Adipose tissue (tissue), 3 donors: ENCODE measurements around the gene CRHBP. TPM values are rescaled to one million over a fixed set of nuclear protein-coding genes. Genes with fewer than 3 reads are reported as not detected.
"Not testable (repeated sequence)": the region's sequence is repeated elsewhere in the genome, so short reads cannot be mapped to it uniquely, and the experiment has no call there.

ENCODE experiments used
- H3K27ac ChIP-seq: one replicate; pipeline ENCODE4 v1.5.1; 2013; ENCODE audit warnings: low read depth, low read length
- WGBS, 3 donors: extraction: QIAGEN DNeasy Blood & Tissue Kit; methylation state at CpG; one replicate each; pipeline ENCODE4 v1.1.7; 2013; 5-methylcytosine and 5-hydroxymethylcytosine counted together
- polyA plus RNA-seq, 3 donors: library from polyadenylated mRNA; stranded (reverse); fragments of 200-250 nt; gene quantifications; one replicate each; pipeline ENCODE4 v1.2.3, GENCODE V29; 2013
- donor health status: healthy with polysubstance abuse.
- donor health status: Bipolar disorder and iron deficiency.
- donor health status: healthy.

Gene CRHBP
- polyA plus RNA-seq, 3 donors: 0.05 to 4.7 (median 2.7) TPM

DNA sequence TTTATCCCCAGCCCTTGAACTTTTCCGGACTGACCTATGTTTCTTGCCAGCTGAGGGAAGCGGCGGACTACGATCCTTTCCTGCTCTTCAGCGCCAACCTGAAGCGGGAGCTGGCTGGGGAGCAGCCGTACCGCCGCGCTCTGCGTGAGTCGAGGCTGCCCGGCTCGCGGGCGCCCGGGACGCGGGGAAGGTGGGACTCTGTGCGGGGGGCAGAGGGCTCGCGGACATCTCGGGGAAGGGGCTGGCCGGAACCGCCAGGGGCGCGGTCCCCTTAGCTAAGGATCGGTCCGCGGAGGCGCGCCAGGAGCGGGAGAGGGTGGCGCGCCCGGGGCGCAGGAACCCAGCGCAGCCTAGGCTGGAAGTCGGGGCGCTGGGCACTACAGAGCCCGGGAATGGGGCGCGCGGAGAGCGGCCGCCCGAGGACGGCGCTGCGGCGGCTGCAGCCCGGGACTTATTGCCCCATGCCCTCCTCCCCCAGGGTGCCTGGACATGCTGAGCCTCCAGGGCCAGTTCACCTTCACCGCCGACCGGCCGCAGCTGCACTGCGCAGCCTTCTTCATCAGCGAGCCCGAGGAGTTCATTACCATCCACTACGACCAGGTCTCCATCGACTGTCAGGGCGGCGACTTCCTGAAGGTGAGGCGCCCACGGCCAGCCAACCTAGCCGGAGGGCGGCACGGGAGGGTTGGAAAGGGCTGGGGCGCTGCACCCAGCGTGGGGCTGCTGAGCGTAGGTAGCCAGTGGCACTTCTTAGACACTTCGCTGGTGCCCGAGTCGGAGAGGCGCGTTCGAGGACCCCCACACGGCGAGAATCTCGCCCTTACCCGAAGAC lies 922 bp downstream of the CRHBP start:
- 1% methylated on average over 72 to 81 of the region's 81 CpGs for WGBS, 3 donors
- no peak overlapping the region for H3K27ac ChIP-seq

DNA sequence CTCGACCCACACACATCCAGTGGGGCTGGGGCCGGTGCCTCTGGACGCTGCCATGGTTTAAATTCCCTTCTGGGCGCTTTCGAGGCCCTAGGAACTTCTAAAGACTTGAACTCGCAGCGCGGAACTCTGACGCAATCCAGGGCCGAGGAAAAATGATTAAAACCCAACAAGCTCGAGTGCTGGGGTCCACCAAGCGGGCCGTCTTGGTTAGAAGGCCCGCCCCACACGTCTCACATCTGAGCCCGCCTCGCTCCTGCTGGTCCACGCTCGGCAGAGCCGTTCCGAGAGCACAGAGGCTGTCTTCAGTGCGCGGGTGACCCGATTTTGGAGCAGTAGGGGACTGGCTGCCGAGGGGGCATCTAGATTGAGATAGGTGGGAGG lies 1.5 kb downstream of the CRHBP start:
- H3K27ac ChIP-seq: no peak overlapping the region
- WGBS, 3 donors: 3 to 8% (median 5%) methylated on average over 25 of the region's 25 CpGs

DNA sequence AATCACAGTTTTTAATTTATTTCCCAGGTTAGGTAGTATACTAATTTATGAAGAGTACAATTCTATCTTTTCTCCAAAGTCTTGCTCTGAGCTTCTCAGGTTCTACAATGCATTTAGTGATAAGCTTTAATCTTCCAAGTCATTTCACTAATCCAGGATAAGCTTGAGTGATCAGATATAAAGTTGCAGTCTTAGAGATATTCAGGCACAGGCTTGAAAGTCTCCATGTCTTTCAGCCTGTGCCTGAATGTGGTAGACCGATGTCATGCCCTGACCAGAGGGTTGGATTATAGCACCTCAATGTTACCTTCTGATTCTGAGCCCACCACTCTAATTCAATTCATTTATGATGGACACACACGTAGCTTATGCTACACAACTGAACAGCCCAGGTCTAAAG lies 3.2 kb downstream of the CRHBP start:
- H3K27ac ChIP-seq: no peak overlapping the region
- 72 to 87% (median 78%) methylated on average over 2 of the region's 2 CpGs for WGBS, 3 donors

DNA sequence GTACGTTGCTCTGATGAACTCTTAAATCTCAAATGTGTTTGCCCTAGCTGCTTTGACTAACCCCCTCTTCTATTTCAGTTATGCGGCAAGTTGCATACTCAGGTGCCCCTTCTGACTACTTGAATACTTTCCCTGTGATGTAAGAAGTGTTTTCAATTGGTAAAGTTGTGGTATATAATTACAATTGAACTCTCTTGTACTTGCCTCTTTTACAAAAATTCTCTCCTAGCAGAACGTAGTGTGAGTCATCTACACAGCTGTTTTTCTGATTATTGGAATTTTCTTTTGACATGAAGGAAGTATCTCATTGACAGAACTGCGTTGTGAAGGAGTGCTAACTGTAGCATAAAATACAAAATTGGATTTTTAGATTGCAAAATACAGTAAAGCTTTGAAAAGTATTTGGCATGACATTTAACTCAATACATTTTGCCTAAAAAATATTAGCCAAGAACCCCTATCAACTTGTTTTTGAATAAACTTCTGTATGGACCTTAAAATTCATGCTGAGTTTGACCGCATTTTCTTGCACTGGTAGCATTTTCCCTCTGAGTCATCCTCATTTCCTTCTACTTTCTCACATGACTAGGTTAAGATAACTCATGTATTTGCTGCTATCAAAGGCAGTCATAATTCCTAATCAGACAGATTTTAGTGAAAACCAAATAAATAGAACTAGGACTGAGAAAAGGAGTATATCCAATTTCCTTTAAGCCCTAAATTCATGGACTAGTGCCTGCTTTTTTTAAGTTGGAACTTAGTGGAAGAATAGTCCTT lies 6.3 kb downstream of the CRHBP start:
- H3K27ac ChIP-seq: no peak overlapping the region
- 46 to 69% (median 55%) methylated on average over 5 of the region's 5 CpGs for WGBS, 3 donors

DNA sequence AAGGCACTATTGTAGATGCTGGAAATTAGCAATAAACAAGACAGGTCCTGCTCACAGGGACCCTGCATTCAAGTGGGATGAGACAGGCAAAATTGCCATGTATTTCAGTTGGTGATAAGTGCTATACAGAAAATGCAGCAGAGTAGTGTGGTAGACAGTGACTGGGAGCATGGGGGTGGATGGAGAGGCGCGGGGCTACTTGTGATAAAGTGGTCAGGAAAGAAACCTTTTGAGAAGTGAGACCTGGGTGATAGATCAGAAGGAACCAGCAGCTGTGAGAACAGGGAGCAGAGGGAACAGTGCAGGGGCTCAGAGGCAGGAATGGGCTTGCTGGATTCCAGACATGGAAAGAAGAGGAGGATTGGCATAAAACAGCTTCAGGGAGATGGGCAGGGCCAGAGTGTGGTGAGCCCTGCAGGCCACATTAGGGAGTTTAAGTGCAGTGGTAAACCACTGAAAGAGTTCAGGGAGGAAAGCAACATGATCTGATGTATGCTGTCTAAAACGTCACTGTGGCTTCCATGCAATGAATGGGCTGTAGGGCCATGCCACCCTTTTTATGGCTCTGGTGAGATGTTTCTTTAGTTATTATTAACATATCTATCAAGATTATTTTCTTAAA lies 7.3 kb downstream of the CRHBP start:
- WGBS, 3 donors: 70 to 73% (median 71%) methylated on average over 3 of the region's 3 CpGs
- H3K27ac ChIP-seq: no peak overlapping the region

DNA sequence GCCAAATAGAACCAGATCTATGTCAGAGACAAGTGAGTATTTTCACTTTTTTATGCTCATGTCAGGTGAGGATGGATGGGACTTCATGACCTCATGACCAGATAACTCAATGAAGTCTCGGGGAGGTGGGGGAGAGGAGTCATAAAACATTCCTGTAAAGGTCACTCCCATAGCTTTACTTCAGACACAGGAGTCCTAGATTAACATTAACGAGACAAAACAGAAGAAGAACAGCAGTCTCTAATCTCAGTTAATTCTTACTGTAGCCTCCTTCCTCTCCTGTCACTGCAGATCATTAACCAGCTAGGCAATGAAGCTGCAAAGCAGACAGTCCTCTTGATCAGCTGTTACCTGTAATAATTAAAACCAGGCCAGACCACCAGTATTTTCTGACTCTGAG lies 11.2 kb downstream of the CRHBP start:
- 33 to 56% (median 53%) methylated on average over 2 of the region's 2 CpGs for WGBS, 3 donors
- no peak overlapping the region for H3K27ac ChIP-seq

DNA sequence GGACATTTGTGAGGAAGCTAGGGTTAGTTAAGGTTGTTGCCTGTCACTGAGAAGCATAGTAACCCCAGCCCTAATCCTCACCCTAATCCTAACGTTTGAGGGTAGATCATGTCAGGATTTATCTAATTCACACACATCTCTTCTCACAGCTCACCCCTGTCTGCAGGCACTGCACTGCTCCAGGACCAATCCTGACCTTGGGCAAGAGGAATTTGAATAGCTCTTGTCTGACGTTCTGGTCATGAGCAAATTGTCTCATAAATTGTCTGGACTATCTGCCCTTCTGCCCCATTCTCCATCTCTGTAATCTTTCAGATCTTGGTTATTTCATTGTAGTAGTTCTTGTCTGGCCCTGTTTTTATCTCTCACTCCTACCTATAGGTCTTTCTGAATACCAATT lies 18.7 kb downstream of the CRHBP start:
- WGBS, 3 donors: 20 to 35% (median 33%) methylated on average over 2 of the region's 2 CpGs
- H3K27ac ChIP-seq: no peak overlapping the region

DNA sequence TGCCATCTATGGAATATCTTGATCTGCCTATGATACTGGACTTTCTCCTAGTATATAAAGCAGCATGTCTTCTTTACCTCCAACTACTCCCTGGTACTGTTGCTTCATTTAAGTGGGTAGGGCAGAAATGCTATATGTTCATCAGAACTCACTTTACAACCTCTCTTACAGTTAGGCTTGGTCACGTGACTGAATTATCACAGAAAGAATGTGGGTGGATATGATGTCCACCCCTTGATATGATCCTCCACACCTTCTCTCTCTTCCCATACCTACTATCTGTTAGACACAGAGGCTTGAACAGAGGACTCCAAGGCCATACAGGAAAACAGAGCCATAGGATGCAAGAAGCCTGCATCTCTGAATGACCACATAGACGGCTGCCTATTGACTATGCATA lies 19.8 kb downstream of the CRHBP start:
- no peak overlapping the region for H3K27ac ChIP-seq
- WGBS, 3 donors: 76 to 77% (median 77%) methylated on average over 2 of the region's 2 CpGs

DNA sequence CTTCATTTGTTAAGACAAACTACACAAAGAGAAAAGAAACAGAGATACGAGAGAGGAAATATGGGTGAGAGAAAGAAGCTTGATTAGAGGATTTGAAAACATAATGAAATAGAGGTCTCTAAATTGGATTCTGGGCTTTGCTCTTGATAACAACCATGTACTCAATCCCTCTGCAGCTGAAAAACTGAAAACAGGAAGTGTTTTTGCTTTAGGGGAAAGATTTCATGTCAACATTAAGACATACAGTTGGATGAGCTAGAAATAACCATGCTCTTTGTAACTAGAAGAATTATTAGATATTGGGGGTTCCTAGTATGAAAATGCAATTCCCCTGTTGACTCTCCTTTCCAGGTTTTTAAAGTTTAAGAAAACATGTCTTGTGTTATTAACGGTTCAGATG lies 21.9 kb downstream of the CRHBP start:
- WGBS, 3 donors: 65 to 75% (median 70%) methylated on average over 2 of the region's 2 CpGs

DNA sequence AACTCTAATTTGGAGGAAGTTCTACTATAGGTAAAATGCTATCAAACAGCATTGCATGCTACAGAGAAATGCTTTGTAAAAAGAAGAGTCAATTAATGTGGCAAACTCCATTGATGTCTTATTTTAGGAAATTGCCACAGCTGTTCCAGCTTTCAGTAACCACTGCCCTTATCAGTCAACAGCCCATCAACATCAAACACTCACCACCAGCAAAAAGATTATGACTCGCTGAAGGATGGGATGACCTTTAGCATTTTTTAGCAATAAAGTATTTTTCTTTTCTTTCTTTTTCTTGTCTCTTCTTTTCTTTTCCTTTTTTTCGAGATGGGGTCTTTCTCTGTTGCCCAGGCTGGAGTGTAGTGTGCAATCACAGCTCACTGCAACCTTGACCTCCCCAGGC lies 26.0 kb downstream of the CRHBP start:
- WGBS, 3 donors: 69 to 77% (median 74%) methylated on average over 2 of the region's 2 CpGs
- no peak overlapping the region for H3K27ac ChIP-seq

More for the DNA sequence above, 21.9 kb downstream of the CRHBP start:
- H3K27ac ChIP-seq: no peak overlapping the region

DNA sequence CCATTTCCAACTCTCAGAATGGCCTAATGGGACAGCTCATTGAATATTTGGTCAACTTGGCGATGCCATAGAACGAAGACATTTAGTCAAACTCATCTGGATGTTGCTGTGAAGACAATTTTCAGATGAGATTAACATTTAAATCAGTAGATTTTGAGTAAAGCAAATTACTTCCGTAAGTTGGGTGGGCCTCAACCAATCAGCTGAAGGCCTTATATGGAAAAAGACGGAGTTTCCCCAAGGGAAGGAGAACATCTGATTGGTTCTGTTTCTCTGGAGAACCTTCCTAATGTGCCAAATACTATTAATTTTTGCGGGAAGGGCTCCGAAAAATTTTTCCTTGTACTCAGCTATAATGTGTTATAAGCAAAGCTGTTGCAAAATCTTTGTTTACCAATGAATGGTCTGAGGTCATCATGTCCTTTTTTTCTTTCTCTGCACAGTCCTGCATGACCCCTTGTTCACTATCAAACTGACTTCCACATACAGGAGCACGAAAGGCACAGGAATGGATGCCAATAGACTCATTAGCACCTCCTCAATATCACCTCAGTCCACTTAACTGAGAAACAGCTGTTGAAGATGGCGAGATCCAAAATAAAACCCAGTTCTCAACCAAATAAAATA lies 27.8 kb downstream of the CRHBP start:
- 65 to 84% (median 81%) methylated on average over 8 of the region's 8 CpGs for WGBS, 3 donors
- no peak overlapping the region for H3K27ac ChIP-seq

DNA sequence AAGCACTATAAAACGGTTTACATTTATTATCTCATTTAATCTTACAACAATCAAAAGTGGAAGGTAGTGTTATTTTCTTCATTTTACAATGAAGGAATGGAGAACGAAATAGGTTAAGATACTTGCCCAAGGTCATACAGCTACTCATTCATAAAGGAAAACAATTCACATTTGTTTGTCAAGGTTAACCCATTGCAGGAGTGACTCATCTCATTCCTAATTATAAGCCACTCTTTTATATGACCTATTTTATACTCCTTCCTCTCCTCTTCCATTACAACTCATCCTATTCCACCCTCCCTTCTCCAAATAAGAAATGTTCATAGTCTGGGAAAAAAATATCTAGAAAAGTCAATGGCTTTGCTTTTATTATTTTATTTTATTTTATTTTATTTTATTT lies 29.6 kb downstream of the CRHBP start:
- WGBS, 3 donors: 47 to 86% (median 79%) methylated on average over 2 of the region's 2 CpGs
- no peak overlapping the region for H3K27ac ChIP-seq

DNA sequence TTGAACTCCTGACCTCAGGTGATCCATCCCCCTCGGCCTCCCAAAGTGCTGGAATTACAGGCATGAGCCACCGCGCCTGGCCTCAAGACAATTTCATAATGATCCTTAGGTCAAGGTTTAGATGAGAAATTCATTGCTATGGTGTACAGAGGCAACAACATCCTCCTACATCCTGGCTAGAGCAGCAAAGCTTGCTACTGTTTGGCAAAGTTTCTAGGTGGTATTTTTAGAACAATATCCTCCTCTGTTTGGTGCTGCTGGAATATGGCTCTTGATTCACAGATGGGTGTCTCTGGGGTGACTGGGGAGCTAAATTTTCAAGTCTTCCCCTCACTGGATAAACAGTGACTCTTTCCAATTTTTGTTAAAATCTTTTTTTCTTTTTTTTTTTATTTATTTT lies 30.6 kb downstream of the CRHBP start:
- H3K27ac ChIP-seq: no peak overlapping the region
- WGBS, 3 donors: 50 to 65% (median 61%) methylated on average over 3 of the region's 3 CpGs

DNA sequence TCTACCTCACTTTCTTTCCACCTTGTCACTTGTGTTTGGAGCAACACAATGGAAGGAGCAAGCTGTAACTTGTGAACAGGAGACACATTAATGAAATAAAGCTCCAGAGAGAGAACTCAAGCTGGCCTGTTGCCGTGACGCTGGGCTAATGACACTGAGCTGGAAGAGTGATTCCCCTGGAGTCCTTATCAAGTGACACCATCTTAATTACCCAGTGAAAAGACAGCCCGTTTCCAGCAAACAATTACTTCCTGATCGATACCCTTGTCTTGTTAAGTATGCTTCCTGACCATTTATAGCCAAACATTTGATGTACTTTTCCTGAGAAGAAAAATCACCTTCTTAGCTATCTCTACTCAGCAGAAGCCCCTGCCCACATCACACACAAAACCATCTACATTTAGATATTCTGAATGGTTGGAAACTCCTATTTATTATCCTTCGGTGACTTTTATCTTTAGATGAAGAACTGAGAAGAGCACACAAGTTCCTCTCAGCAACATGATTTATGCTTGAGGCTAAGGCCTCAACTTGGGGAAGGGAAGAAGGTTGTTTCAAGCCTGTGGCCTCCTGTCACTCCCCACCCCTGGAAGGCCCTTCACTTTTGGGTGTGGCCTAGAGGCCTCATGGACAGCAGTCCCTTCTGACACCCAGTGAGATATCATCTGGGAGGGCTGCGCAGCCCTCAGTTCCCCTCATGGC lies 34.1 kb downstream of the CRHBP start:
- no peak overlapping the region for H3K27ac ChIP-seq
- 36 to 54% (median 50%) methylated on average over 6 of the region's 6 CpGs for WGBS, 3 donors

DNA sequence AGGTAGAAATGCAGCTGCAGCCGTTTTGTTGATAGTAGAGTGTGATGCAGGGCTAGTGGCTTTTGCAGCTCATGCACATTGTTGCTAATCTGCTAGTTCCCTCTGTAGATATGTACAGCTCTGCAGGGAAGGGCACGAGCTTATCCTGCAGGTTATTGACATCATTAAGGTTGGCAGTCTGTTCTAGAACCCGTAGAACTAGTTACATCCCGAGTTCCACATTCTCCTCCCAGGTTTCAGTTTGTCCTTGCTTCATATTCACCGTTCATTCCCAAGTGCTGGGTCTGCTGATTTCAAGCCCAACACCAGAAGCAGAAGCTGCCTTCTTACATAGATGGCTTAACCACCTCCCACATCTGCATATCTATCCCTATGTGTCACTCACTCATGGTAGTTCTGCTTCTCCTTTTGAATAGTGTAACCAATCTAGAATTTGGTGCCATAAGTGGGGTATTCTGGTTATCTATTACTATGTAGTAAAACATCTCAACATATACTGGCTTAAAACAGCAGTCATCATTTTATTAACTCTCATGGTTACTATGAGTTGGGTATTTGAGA lies 38.1 kb downstream of the CRHBP start:
- WGBS, 3 donors: 55 to 79% (median 76%) methylated on average over 5 of the region's 5 CpGs
- no peak overlapping the region for H3K27ac ChIP-seq

DNA sequence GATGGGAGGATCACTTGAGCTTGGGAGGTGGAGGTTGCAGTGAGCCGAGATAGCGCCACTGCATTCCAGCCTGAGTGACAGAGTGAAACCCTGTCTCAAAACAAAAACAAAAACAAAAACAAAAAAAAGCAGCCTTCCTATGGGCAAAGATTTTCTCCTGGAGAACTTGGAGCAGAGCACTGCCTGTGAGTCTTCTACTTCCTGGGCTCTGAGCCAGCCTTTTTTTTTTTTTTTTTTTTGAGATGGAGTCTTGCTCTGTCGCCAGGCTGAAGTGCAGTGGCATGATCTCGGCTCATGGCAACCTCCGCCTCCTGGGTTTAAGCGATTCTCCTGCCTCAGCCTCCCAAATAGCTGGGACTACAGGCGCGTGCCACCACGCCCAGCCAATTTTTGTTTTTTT lies 40.6 kb downstream of the CRHBP start:
- H3K27ac ChIP-seq: not testable (repeated sequence)
- WGBS, 3 donors: 84 to 89% (median 85%) methylated on average over 9 of the region's 9 CpGs

DNA sequence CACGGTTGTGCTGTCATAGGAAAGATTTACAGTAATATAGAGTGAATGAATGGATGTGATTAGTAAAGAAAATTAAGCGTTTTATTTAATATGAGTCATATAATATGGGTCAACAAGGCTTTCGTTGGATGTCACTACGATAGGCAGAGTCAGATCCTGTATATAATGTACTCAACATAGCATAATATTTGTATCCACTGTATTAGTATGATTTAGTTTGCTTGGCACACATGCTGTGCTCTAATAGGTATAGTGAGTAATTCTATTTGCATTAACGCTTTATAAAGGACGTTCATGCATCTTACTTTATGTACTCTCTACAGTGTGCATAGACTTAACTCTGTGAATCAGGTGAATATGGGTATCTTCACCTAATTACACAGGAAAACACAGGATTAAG lies 41.5 kb downstream of the CRHBP start:
- H3K27ac ChIP-seq: no peak overlapping the region
- 76 to 84% (median 78%) methylated on average over 6 of the region's 6 CpGs for WGBS, 3 donors

DNA sequence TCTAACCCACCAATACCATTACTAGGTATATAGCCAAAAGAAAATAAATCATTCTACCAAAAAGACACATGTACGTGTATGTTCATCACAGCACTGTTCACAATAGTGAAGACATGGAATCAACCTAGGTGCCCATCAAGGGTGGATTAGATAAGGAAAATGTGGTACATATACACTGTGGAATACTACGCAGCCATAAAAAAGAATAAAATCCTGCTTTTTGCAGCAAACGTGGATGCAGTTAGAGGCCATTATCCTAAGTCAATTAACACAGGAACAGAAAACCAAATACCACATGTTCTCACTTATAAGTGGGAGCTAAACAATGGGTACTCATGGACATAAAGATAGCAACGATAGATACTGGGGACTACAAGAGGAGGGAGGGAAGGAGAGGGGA lies 45.4 kb downstream of the CRHBP start:
- 81 to 92% (median 91%) methylated on average over 4 of the region's 4 CpGs for WGBS, 3 donors
- not testable (repeated sequence) for H3K27ac ChIP-seq
